ENCODE data around the gene MLLT6. TPM values are rescaled to one million over a fixed set of nuclear protein-coding genes. Genes with fewer than 3 reads are reported as not detected.
A peak's percentile ranks its signal among the peaks of the same experiment; 100 is the strongest.

MLLT6 gene
- total and polyA plus RNA-seq, 2 of the 13 experiments (the other 11 are each of a cell fraction or from before 2014, with no cell fraction given) = 50.7 to 69.5 TPM

GRCh38 chr17:38751808-38752307 lies 46.8 kb downstream of the MLLT6 start (continued):
- TF ChIP-seq, protein P1, sequence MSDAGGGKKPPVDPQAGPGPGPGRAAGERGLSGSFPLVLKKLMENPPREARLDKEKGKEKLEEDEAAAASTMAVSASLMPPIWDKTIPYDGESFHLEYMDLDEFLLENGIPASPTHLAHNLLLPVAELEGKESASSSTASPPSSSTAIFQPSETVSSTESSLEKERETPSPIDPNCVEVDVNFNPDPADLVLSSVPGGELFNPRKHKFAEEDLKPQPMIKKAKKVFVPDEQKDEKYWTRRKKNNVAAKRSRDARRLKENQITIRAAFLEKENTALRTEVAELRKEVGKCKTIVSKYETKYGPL (CRISPR knock-in tag; IDR thresholded peaks at IDR 0.05) = no peak
- peak; percentile 79; the same call in 1 of the 3 replicates for TF ChIP-seq MXI1 (IDR thresholded peaks at IDR 0.05; ENCODE audit: borderline replicate concordance, low read depth, low read length)
- TF ChIP-seq, protein P2, sequence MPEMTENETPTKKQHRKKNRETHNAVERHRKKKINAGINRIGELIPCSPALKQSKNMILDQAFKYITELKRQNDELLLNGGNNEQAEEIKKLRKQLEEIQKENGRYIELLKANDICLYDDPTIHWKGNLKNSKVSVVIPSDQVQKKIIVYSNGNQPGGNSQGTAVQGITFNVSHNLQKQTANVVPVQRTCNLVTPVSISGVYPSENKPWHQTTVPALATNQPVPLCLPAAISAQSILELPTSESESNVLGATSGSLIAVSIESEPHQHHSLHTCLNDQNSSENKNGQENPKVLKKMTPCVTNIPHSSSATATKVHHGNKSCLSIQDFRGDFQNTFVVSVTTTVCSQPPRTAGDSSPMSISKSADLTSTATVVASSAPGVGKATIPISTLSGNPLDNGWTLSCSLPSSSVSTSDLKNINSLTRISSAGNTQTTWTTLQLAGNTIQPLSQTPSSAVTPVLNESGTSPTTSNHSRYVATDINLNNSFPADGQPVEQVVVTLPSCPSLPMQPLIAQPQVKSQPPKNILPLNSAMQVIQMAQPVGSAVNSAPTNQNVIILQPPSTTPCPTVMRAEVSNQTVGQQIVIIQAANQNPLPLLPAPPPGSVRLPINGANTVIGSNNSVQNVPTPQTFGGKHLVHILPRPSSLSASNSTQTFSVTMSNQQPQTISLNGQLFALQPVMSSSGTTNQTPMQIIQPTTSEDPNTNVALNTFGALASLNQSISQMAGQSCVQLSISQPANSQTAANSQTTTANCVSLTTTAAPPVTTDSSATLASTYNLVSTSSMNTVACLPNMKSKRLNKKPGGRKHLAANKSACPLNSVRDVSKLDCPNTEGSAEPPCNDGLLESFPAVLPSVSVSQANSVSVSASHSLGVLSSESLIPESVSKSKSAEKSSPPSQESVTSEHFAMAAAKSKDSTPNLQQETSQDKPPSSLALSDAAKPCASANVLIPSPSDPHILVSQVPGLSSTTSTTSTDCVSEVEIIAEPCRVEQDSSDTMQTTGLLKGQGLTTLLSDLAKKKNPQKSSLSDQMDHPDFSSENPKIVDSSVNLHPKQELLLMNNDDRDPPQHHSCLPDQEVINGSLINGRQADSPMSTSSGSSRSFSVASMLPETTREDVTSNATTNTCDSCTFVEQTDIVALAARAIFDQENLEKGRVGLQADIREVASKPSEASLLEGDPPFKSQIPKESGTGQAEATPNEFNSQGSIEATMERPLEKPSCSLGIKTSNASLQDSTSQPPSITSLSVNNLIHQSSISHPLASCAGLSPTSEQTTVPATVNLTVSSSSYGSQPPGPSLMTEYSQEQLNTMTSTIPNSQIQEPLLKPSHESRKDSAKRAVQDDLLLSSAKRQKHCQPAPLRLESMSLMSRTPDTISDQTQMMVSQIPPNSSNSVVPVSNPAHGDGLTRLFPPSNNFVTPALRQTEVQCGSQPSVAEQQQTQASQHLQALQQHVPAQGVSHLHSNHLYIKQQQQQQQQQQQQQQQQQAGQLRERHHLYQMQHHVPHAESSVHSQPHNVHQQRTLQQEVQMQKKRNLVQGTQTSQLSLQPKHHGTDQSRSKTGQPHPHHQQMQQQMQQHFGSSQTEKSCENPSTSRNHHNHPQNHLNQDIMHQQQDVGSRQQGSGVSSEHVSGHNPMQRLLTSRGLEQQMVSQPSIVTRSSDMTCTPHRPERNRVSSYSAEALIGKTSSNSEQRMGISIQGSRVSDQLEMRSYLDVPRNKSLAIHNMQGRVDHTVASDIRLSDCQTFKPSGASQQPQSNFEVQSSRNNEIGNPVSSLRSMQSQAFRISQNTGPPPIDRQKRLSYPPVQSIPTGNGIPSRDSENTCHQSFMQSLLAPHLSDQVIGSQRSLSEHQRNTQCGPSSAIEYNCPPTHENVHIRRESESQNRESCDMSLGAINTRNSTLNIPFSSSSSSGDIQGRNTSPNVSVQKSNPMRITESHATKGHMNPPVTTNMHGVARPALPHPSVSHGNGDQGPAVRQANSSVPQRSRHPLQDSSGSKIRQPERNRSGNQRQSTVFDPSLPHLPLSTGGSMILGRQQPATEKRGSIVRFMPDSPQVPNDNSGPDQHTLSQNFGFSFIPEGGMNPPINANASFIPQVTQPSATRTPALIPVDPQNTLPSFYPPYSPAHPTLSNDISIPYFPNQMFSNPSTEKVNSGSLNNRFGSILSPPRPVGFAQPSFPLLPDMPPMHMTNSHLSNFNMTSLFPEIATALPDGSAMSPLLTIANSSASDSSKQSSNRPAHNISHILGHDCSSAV (CRISPR knock-in tag; IDR thresholded peaks at IDR 0.05; ENCODE audit: borderline replicate concordance) = peak; percentile 88; the same call in 1 of the 2 replicates
- 0 out of 2 replicates have a peak, but pooled peaks have one; percentile 25 for TF ChIP-seq KLF6 (CRISPR knock-in tag; IDR thresholded peaks at IDR 0.05)
- TF ChIP-seq, protein P3, sequence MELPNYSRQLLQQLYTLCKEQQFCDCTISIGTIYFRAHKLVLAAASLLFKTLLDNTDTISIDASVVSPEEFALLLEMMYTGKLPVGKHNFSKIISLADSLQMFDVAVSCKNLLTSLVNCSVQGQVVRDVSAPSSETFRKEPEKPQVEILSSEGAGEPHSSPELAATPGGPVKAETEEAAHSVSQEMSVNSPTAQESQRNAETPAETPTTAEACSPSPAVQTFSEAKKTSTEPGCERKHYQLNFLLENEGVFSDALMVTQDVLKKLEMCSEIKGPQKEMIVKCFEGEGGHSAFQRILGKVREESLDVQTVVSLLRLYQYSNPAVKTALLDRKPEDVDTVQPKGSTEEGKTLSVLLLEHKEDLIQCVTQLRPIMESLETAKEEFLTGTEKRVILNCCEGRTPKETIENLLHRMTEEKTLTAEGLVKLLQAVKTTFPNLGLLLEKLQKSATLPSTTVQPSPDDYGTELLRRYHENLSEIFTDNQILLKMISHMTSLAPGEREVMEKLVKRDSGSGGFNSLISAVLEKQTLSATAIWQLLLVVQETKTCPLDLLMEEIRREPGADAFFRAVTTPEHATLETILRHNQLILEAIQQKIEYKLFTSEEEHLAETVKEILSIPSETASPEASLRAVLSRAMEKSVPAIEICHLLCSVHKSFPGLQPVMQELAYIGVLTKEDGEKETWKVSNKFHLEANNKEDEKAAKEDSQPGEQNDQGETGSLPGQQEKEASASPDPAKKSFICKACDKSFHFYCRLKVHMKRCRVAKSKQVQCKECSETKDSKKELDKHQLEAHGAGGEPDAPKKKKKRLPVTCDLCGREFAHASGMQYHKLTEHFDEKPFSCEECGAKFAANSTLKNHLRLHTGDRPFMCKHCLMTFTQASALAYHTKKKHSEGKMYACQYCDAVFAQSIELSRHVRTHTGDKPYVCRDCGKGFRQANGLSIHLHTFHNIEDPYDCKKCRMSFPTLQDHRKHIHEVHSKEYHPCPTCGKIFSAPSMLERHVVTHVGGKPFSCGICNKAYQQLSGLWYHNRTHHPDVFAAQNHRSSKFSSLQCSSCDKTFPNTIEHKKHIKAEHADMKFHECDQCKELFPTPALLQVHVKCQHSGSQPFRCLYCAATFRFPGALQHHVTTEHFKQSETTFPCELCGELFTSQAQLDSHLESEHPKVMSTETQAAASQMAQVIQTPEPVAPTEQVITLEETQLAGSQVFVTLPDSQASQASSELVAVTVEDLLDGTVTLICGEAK (IDR thresholded peaks at IDR 0.05) = no peak
- TF ChIP-seq, protein P3 (CRISPR knock-in tag; IDR thresholded peaks at IDR 0.05) = no peak
- no peak for TF ChIP-seq ZNF30 (CRISPR knock-in tag; IDR thresholded peaks at IDR 0.05)
- peak; percentile 37; the same call in 1 of the 2 replicates for TF ChIP-seq ZNF788 (CRISPR knock-in tag; IDR thresholded peaks at IDR 0.05; ENCODE audit: borderline replicate concordance)
- TF ChIP-seq, protein P4, sequence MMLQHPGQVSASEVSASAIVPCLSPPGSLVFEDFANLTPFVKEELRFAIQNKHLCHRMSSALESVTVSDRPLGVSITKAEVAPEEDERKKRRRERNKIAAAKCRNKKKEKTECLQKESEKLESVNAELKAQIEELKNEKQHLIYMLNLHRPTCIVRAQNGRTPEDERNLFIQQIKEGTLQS (CRISPR knock-in tag; IDR thresholded peaks at IDR 0.05) = peak; percentile 44; the same call in 1 of the 2 replicates
- no peak for TF ChIP-seq POLR2AphosphoS2 (IDR thresholded peaks at IDR 0.05; ENCODE audit: low read depth, low read length)

All from HepG2 (cell line).